Endothelial cell of umbilical vein (primary cell): Measurements from ENCODE around the gene HCN2. TPM values are rescaled to one million over a fixed set of nuclear protein-coding genes. Genes with fewer than 3 reads are reported as not detected.

Experiments
- BruUV-seq: library from RNA; stranded (reverse); fragments of 400-500 nt; replicated peaks from 2 replicates; lab custom pipeline; 2021; lab: Mats Ljungman, UMichigan
- CTCF ChIA-PET: fragments of 300-600, 350-600 bp; sonication (Branson Sonifier 250); formaldehyde crosslinking; loops from one replicate; lab custom pipeline; 2021; ENCODE audit warnings: antibody characterized with exemption, inconsistent platforms; lab: Charles Lee
- POLR2A ChIA-PET: fragments of 300-600, 350-600 bp; sonication (Branson Sonifier 250); formaldehyde crosslinking; loops from one replicate; lab custom pipeline; 2021; ENCODE audit warnings: antibody characterized with exemption, inconsistent platforms; lab: Charles Lee
- DNase-seq: peaks from one replicate; pipeline ENCODE4 v3.0.0-alpha.2; 2011; ENCODE audit warnings: low read depth, low spot score
- FAIRE-seq: peaks from 2 replicates; lab custom pipeline; 2011; peaks lifted over from hg19 to GRCh38; lab: Jason Lieb, UNC
- H2AFZ ChIP-seq: 2 replicates; pipeline ENCODE4 v1.6.0; 2012; ENCODE audit warnings: low read depth, low read length, control low read depth, inconsistent platforms
- H3K27ac ChIP-seq: 2 replicates; pipeline ENCODE4 v1.5.1; 2011; ENCODE audit warnings: low read depth, mild to moderate bottlenecking, control low read depth, low read length, moderate library complexity; ENCODE audit not compliant: insufficient read depth
- H3K27me3 ChIP-seq, 2 experiments: 2 replicates each; pipeline versions ENCODE4 v1.6.0 to v1.6.1; 2011; ENCODE audit warnings: low read length in 2 of 2, mixed read lengths in 1 of 2; ENCODE audit not compliant: control insufficient read depth in 2 of 2, insufficient read depth in 2 of 2
- H3K36me3 ChIP-seq, 2 experiments: 2 replicates in 1 of 2; 3 replicates in 1 of 2; pipeline ENCODE4 v1.5.1; 2011; ENCODE audit warnings: low read length in 2 of 2, mild to moderate bottlenecking in 1 of 2, moderate library complexity in 1 of 2; ENCODE audit not compliant: control insufficient read depth in 2 of 2, insufficient read depth in 2 of 2; ENCODE audit errors: extremely low read depth in 1 of 2
- H3K4me1 ChIP-seq: 3 replicates; pipeline ENCODE4 v1.5.1; 2011; ENCODE audit warnings: mild to moderate bottlenecking, low read length; ENCODE audit not compliant: control insufficient read depth, insufficient read depth; ENCODE audit errors: extremely low read depth
- H3K4me2 ChIP-seq: 2 replicates; pipeline ENCODE4 v1.6.1; 2011; ENCODE audit warnings: low read length, control low read depth, mixed read lengths; ENCODE audit not compliant: insufficient read depth
- H3K4me3 ChIP-seq, 3 experiments: fragments of 200-600 bp in 1 of 3; sonication (generic), shearing (Covaris generic) in 1 of 3; replicated peaks in 1 of 3; 2 replicates each; pipeline ENCODE4 v1.5.1; 2011 to 2016; ENCODE audit warnings: control low read depth in 3 of 3, low read length in 3 of 3, mild to moderate bottlenecking in 2 of 3, inconsistent platforms in 1 of 3, low read depth in 1 of 3, moderate library complexity in 1 of 3; ENCODE audit not compliant: insufficient read depth in 1 of 3
- H3K79me2 ChIP-seq: 2 replicates; pipeline ENCODE4 v1.6.0; 2012; ENCODE audit warnings: low read length, inconsistent platforms; ENCODE audit not compliant: control insufficient read depth, insufficient read depth
- H3K9ac ChIP-seq: replicated peaks from 2 replicates; pipeline ENCODE3; 2011; ENCODE audit warnings: low read length, control low read depth; ENCODE audit not compliant: insufficient read depth; ENCODE audit errors: extremely low read depth
- H3K9me1 ChIP-seq: replicated peaks from 3 replicates; pipeline ENCODE4 v1.6.0; 2011; ENCODE audit warnings: mild to moderate bottlenecking, low read length; ENCODE audit not compliant: control insufficient read depth, insufficient read depth; ENCODE audit errors: extremely low read depth
- H3K9me3 ChIP-seq: replicated peaks from 2 replicates; pipeline ENCODE4 v1.5.1; 2012; ENCODE audit warnings: low read length, inconsistent platforms; ENCODE audit not compliant: control insufficient read depth, insufficient read depth
- H4K20me1 ChIP-seq: replicated peaks from 2 replicates; pipeline ENCODE3; 2011; ENCODE audit warnings: mild to moderate bottlenecking, low read length; ENCODE audit not compliant: control insufficient read depth, insufficient read depth; ENCODE audit errors: extremely low read depth
- CTCF ChIP-seq, 2 donors: IDR thresholded peaks; 1 replicate in 1 of 2; 2 replicates in 1 of 2; pipeline ENCODE4 v1.5.1; 2011; ENCODE audit warnings: low read length in 2 of 2, mild to moderate bottlenecking in 2 of 2, moderate library complexity in 2 of 2, control low read depth in 1 of 2, inconsistent platforms in 1 of 2, low read depth in 1 of 2; ENCODE audit not compliant: insufficient read depth in 1 of 2; ENCODE audit errors: extremely low read depth in 1 of 2
- EZH2 ChIP-seq: IDR thresholded peaks from 2 replicates; pipeline ENCODE4 v1.6.1; 2012; ENCODE audit warnings: borderline replicate concordance, low read depth, mild to moderate bottlenecking, moderate library complexity, low read length, inconsistent platforms; ENCODE audit not compliant: severe bottlenecking
- FOS ChIP-seq: IDR thresholded peaks from 2 replicates; pipeline ENCODE4 v1.6.1; 2011; ENCODE audit warnings: mild to moderate bottlenecking, low read length, moderate library complexity, borderline replicate concordance; ENCODE audit not compliant: insufficient read depth
- GATA2 ChIP-seq: IDR thresholded peaks from 2 replicates; pipeline ENCODE4 v1.7.0; 2011; ENCODE audit warnings: low read depth, mild to moderate bottlenecking, moderate library complexity, mixed read lengths, low read length; ENCODE audit not compliant: insufficient read length, insufficient read depth
- JUN ChIP-seq: IDR thresholded peaks from 2 replicates; pipeline ENCODE4 v1.6.1; 2011; ENCODE audit warnings: borderline replicate concordance, low read depth; ENCODE audit not compliant: insufficient read length, insufficient read depth
- MYC ChIP-seq: IDR thresholded peaks from one replicate; pipeline ENCODE4 v1.6.1; 2011; ENCODE audit warnings: mild to moderate bottlenecking, low read depth, low read length
- POLR2A ChIP-seq: IDR thresholded peaks from 2 replicates; pipeline ENCODE4 v1.6.1; 2012; ENCODE audit warnings: low read depth, mild to moderate bottlenecking, control low read depth, low read length
- POLR2AphosphoS5 ChIP-seq: IDR thresholded peaks from 2 replicates; pipeline ENCODE4 v1.6.1; 2012; ENCODE audit warnings: low read depth, mild to moderate bottlenecking, control low read depth, low read length, moderate library complexity; ENCODE audit not compliant: insufficient read depth
- dilution Hi-C: fragments of 300-500 bp; cut with MboI; formaldehyde crosslinking; loops from one replicate; pipeline ENCODE4 v1.15.0; 2019; ENCODE audit warnings: low sequenced_read_pairs; ENCODE audit not compliant: extremely low pct_ligation_motif_present
- intact Hi-C: fragments of 100-400 bp; cut with micrococcal nuclease; formaldehyde crosslinking; loops from one replicate; pipeline ENCODE4 v1.10.0; 2022
- polyA plus RNA-seq, 4 experiments: library from polyadenylated mRNA; depleted of rRNA in 3 of 4; stranded (reverse) in 3 of 4; unstranded in 1 of 4; fragments of >200 nt; gene quantifications; 2 replicates each; pipeline versions ENCODE4 v1.2.1 to v1.2.3, GENCODE V29; 2011 to 2012; ENCODE audit warnings: missing spikeins in 1 of 4
- total RNA-seq: library from RNA; stranded (reverse); gene quantifications from 2 replicates; pipeline ENCODE4 v1.2.3, GENCODE V29; 2021
- TF ChIP-seq, protein P1 (sequence below): IDR thresholded peaks from 2 replicates; pipeline ENCODE4 v1.6.1; 2011; ENCODE audit not compliant: insufficient read depth, insufficient read length

Gene HCN2
- total and polyA plus RNA-seq, 2 donors (not counting 3 experiments of a cell fraction or from before 2014, with no cell fraction given) = 0.18 to 0.53 TPM

DNA sequence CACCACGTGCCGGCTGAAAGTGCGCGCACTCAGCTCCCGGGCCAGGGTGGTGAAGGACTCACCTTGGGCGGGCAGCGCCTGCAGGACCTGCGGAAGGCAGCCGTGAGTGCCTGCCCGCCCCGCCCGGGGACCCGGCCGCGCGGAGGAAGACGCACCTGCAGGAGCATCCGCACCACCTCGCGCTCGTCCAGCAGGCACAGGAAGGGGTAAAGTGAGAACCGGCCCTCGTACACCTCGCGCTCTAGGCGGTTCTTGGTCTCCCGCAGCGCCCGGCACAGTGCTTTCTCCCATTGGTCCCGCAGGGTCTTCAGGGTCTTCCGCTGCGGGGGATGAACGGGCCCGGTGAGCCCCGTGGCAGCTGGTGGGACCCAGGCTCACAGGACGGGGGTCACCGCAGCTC is 33.0 kb downstream of the HCN2 start:
- no peak for FAIRE-seq

More for the DNA sequence above, 33.0 kb downstream of the HCN2 start:
- POLR2A ChIA-PET = no interaction called here
- dilution Hi-C loops (no loop called here), intact Hi-C loops (no loop called here)
- TF ChIP-seq MYC (no peak), FOS (no peak), POLR2AphosphoS5 (no peak), CTCF (IDR thresholded peaks at IDR 0.05; ENCODE audit: extremely low read depth in 1 of 2, insufficient read depth in 1 of 2, low read depth in 1 of 2, low read length in 2 of 2) (no peak), EZH2 (no peak), JUN (no peak), GATA2 (no peak), POLR2A (no peak)
- TF ChIP-seq, protein P1, sequence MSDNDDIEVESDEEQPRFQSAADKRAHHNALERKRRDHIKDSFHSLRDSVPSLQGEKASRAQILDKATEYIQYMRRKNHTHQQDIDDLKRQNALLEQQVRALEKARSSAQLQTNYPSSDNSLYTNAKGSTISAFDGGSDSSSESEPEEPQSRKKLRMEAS = no peak
- Histone ChIP-seq H3K9me1 (no peaks in the 10 kb centered on the region), H3K4me3 (no peak overlapping the region), H4K20me1 (no peaks in the 10 kb centered on the region), H3K9me3 (no peaks in the 10 kb centered on the region), H3K36me3 (peaks cover 3 to 30% of the 10 kb centered on the region in 2 experiments), H3K4me1 (no peaks in the 10 kb centered on the region), H2AFZ (no peak overlapping the region), H3K27me3 (no peaks in the 10 kb centered on the region), H3K79me2 (no peaks in the 10 kb centered on the region), H3K9ac (no peak overlapping the region), H3K4me2 (no peak overlapping the region), H3K27ac (no peak overlapping the region)
- DNase-seq = no peak
- no TSS peak for BruUV-seq
- CTCF ChIA-PET = no interaction called here
